ENCODE data around the gene GPR143.

DNA sequence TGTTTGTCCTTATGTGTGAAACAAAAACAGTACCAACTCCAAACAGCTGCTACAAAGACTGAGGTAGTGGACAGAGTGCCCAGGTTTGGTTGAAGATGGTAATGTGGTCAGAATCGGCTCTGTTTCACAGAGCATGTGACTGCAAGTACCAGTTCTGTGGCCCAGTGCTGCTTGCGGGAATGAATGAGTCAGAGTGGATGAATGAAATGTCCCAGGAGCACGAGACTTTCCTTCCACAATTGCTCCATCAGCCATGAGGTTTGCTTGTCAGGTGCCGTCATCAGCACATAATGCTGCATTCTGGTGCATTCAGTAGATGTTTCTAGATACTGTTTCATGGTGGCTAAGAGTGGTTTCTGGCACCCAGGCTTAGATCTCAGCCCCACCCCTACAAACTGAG is 84.2 kb downstream of the GPR143 start:
- TF ChIP-seq TAF1 (IDR thresholded peaks at IDR 0.05; ENCODE audit: borderline replicate concordance, insufficient read depth, low read length): no peak
- no peak for TF ChIP-seq POLR2AphosphoS5 (IDR thresholded peaks at IDR 0.05; ENCODE audit: low read depth, low read length)
- TF ChIP-seq, protein P1, sequence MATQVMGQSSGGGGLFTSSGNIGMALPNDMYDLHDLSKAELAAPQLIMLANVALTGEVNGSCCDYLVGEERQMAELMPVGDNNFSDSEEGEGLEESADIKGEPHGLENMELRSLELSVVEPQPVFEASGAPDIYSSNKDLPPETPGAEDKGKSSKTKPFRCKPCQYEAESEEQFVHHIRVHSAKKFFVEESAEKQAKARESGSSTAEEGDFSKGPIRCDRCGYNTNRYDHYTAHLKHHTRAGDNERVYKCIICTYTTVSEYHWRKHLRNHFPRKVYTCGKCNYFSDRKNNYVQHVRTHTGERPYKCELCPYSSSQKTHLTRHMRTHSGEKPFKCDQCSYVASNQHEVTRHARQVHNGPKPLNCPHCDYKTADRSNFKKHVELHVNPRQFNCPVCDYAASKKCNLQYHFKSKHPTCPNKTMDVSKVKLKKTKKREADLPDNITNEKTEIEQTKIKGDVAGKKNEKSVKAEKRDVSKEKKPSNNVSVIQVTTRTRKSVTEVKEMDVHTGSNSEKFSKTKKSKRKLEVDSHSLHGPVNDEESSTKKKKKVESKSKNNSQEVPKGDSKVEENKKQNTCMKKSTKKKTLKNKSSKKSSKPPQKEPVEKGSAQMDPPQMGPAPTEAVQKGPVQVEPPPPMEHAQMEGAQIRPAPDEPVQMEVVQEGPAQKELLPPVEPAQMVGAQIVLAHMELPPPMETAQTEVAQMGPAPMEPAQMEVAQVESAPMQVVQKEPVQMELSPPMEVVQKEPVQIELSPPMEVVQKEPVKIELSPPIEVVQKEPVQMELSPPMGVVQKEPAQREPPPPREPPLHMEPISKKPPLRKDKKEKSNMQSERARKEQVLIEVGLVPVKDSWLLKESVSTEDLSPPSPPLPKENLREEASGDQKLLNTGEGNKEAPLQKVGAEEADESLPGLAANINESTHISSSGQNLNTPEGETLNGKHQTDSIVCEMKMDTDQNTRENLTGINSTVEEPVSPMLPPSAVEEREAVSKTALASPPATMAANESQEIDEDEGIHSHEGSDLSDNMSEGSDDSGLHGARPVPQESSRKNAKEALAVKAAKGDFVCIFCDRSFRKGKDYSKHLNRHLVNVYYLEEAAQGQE (IDR thresholded peaks at IDR 0.05; ENCODE audit: insufficient read depth in 1 of 2, low read depth in 2 of 2, low read length in 2 of 2): no peak
- TF ChIP-seq SIN3A (IDR thresholded peaks at IDR 0.05; ENCODE audit: borderline replicate concordance, insufficient read depth, low read length): no peak
- no peak for TF ChIP-seq FOXP2 (optimal IDR thresholded peaks at IDR 0.05; ENCODE audit: borderline replicate concordance, extremely low read depth, extremely low read length, insufficient read depth)

Data from PFSK-1 (cell line).